ENCODE data around the gene RASSF5.

- no peak for TF ChIP-seq MAX (IDR thresholded peaks at IDR 0.05; ENCODE audit: low read depth, low read length)
- TF ChIP-seq CTCF (IDR thresholded peaks at IDR 0.05 in 2 of 3, conservative IDR thresholded peaks at IDR 0.05 in 1 of 3; ENCODE audit: control insufficient read depth in 2 of 3, extremely low read depth in 1 of 3, insufficient read depth in 1 of 3, low read depth in 3 of 3, low read length in 3 of 3), result no peak
- no peak for TF ChIP-seq PAX5 (IDR thresholded peaks at IDR 0.05; ENCODE audit: borderline replicate concordance, low read depth, low read length)
- no peak for TF ChIP-seq POLR2AphosphoS5 (IDR thresholded peaks at IDR 0.05; ENCODE audit: low read length)
- TF ChIP-seq TAF1 (IDR thresholded peaks at IDR 0.05; ENCODE audit: borderline replicate concordance, low read depth, low read length), result no peak
- no peak for TF ChIP-seq GABPA (IDR thresholded peaks at IDR 0.05; ENCODE audit: low read depth)
- TF ChIP-seq FOS (IDR thresholded peaks at IDR 0.05; ENCODE audit: borderline replicate concordance, extremely low read depth, insufficient read length), result no peak
- TF ChIP-seq ASH2L (IDR thresholded peaks at IDR 0.05; ENCODE audit: borderline replicate concordance, low read depth), result no peak
- TF ChIP-seq EP300 (IDR thresholded peaks at IDR 0.05; ENCODE audit: borderline replicate concordance in 1 of 2, control insufficient read depth in 1 of 2, low read depth in 2 of 2, low read length in 2 of 2), result no peak
- no peak for TF ChIP-seq NBN (IDR thresholded peaks at IDR 0.05)
- TF ChIP-seq ZZZ3 (IDR thresholded peaks at IDR 0.05; ENCODE audit: control insufficient read depth, insufficient read length, low read depth), result no peak
Measured at GRCh38 chr1:206482611-206483010, 24.7 kb upstream of the RASSF5 start.
